ENCODE results near the gene SLC15A3.

SLC15A3 gene

DNA sequence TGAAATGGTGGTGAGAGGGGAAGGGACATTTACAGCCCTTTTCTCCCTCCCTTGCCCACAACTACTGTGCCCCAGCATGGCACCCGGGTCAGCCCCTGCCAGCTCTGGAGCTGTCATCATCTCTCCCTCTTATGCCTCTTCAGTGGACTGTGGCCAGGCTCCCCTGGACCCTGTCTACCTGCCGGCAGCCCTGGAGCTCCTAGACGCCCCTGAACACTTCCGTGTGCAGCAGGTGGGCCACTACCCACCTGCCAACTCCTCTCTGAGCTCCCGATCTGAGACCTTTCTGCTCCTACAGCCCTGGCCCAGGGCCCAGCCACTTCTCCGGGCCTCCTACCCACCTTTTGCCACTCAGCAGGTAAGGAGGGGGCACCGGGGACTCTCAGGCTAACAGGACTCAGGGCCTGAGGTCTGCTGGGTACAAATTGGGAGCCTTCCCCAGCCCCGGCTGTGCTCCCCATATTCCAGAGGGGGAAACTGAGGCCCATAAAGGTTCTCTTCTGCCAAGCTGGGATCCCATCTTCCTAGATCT, 24.8 kb downstream of the SLC15A3 start:
- no peak for DNase-seq

DNA sequence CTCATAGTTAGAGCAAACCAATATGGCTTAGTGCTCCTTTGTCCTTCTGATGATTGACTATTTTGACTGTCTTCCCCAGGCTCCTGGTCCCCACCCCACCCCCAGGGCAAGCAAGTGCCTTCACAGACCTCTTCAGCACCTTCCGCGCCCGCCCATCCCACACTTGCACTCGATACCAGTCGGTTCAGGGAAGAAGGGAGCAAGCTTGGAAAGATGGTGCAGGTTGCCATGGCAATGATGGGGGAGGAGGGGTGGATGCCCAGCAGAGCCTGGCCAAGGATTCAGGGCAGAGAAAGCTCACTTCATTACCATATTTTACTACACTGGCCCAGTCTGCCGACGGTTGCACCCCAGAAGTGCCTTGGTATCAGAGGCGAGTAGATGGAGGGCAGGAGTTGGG, 25.5 kb downstream of the SLC15A3 start:
- no peak for DNase-seq

DNA sequence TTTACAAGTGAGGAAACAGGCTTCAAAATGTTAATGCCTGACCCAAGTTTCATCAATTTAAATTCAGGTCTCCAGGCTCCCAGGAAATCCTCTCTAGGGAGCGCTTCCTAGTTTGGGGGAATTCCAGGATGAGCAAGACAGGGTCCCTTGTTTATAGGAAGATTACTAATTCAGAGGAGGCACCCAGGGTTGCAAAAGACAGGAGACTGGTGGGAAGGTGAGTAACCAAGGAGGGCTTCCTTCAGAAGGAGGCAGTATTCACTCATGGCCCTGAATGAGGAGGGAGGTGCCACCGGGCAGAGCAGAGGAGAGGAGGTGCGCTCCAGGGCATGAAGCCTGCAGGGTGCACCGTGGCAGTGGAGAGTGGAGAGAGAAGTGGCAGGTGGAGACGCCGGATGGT, 26.1 kb downstream of the SLC15A3 start:
- peak; percentile 88 for DNase-seq

DNA sequence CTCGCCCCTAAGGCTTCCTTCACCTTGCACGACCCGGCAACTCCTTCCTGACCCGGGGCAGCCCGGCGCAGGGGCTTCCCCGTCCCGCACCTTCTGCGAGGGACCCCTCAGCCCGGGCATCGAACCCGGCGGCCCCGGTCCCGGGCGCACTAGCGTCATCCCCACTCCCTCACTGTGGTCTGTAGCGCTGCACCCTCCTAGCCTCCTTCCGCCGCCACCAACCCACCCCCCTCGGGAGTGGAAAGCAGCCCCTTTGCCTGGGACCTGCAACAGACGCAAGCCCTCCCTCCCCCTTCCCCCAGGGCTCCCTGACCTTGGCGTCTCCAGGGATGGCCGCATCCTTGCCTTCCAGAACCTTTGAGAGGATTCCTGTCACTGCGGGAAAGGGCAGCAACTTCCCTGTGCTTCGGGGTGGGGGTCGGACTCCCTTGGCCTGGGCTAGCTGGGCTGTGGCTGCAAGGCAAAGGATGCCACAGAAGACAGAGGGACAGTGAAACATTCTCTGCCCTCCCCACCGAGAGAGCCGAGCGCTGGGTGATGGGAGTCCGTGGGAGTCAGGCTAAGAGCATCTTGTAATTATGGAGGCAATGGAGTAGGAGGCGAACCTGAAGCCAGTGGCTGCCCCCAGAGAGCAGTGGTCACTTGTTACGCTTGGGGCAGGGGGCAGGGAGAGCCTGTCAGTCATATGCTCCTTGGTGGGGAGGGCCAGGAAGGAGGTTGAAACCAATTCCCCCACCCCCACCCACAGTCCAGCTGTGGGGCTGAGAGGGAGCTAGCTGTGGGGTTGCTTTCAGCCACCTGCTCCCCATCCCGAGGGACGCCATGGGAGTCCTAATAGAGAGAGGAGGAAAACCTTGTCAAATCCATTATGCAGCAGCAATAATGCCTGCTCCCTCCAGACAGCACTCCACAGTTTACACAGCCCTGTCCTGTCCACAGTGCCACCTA, 26.8 kb downstream of the SLC15A3 start:
- peak; percentile 74 for DNase-seq

DNA sequence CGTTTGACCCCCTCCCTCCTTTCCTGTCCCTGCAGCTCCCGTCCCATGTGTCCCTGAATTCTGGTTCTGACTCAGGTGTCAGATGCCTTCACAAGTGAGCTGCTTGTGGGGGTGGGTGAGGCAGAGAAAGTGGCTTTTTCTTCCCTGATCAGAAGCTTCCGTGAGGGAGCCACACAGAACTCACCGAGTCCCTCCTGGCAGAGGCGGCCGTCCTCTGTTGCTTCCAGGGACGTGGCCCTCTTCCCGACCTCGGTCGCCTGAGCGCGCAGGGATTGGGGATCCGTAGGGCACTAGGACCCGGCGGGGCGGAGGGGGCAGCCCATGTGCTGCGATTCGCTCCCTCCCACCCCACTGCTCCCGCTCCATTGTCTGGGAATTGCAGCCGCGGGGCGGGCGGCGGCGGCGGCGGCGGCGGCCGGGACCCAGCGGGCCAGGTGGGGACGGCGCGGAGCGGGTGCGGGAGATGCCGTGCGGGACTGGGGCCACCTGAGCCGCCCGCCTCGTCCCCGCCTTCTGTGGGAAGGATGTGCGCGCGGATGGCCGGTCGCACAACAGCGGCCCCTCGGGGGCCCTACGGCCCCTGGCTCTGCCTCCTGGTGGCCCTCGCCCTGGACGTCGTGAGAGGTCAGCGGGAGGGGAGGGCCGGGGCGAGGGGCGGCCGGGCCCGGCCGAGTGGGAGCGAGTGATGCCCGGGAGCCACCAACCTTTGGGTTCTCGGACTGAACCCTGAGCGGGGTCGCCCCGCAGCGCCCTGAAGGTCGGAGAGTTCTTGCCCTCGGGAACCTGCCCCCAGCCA, 27.7 kb downstream of the SLC15A3 start, which contains the start of gene TMEM132A:
Gene TMEM132A, plus strand, starts transcription at position 351 of the 796 bp plus-strand sequence. Its CDS starts 174 bp downstream, at position 525.
- DNase-seq: peak; percentile 100

DNA sequence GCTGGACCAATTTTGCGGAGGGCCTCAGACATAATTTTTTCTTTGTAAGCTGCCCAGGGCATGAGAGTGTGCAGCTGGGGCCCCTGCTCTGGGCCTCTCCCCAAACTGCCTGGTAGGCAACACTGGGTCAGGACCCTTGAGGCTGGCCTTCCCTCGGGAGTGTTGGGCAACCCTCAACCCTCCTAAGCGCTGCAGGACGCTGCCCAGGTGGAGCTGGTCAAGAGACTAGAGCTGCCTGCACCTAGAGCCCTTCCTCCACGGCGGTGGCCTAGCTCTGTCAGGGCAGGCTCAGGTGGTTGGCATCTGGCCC, 28.2 kb downstream of the SLC15A3 start:
- no peak for DNase-seq

DNA sequence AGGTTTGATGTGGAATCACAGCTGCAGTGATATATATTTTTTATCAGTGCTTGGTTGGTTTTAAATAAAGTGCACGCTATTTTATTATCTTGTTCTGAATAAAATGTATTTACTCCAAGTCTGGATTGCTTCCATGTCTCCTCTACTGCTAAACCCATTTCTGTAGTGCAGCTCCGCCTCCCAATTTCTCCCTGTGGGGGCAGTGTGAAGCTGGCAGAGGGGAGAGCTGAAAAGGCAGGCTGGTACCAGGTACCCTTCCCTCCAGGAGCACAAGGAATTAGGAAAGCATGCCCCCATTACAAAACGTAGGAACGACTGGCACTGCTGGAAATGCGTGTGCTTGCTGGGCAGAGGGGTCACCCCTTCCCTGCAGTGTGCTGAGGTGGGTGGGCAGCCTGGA, 28.6 kb downstream of the SLC15A3 start:
- peak; percentile 85 for DNase-seq

DNA sequence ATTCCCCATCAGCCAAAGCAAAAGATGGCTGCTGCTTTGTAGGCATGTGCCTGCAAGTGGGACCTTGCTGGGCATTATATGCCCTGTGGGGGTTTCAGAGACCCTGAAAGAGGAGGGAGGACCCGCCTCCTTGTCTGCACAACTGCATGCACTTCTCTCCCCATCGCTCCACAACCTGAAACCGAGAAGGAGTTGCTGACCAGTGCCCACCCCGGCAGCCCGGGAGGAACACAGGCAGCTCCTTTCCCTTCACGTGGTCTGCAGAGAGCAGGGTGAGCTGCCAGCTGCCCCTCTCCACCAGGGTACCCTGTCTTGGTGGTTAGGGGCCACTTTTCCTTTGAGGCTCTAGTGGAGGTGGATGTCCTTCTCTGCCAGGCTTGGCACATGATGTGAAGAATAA, 29.1 kb downstream of the SLC15A3 start:
- DNase-seq: no peak

DNA sequence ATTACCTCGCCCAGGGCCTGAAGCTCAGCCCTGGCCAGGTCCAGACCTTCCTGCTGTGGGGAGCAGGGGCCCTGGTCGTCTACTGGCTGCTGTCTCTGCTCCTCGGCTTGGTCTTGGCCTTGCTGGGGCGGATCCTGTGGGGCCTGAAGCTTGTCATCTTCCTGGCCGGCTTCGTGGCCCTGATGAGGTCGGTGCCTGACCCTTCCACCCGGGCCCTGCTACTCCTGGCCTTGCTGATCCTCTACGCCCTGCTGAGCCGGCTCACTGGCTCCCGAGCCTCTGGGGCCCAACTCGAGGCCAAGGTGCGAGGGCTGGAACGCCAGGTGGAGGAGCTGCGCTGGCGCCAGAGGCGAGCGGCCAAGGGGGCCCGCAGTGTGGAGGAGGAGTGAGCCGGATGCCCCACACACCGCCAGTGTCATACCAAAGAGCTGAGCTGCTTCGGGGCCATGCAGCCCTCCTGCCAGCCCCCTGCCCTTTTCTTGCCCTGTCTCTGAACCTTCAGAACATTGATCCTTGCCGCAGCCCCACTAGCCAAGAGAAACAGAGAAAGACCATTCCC, 30.1 kb downstream of the SLC15A3 start:
- DNase-seq: no peak

DNA sequence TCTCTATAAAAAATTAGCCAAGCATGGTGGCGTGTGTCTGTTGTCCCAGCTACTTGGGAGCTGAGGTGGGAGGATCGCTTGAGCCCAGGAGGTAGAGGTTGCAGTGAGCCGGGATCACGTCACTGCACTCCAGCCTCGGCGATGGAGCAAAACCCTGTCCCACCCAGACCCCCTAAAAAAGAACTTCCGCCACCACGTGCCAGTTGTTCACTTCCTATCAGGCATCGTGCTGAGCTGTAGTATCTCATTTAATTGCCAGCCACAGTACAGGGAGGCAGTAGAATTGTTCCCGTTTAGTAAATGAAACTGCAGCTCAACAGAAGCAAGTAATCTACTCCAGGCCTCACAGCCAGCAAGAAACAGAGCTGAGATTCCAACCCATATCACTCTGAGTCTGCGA, 30.7 kb downstream of the SLC15A3 start:
- no peak for DNase-seq

DNA sequence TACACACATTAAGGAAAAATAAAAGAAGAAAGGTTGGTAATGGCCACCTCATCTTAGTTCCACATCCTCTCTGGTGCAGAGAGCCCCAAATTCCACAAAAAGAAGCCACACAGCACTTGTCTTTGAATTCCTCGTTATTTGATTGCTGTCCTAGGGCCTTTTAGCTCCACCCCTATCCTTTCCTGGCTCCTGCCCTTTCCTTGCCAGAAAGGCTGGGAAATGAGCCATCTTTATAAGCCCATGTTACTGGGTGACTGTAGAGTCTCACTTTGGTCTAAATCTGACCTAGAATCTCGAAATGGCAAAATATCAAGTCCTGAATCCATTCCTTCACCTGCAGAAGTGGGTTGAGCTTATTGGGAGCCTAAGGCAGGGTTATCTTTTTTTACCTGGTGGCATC, 32.0 kb downstream of the SLC15A3 start:
- DNase-seq: no peak

DNA sequence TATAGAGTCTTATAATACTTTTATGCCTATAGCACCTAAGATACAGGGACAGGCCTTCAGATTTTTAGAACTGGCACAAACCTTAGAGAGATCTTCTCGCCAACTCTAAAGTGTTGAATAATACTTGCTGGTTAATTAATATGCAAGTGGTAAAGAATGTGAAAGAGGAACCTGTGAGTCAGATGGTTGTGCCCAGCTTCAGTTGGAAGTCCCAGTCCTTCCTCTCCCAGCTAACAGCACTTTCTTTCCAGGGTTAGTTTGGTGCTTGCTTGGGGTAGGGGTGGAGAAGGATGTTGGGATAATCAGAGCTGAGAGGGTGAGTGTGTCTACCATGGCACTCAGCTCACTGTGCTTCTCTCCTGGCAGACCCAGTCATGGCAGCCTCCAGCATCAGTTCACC, 32.7 kb downstream of the SLC15A3 start:
- no peak for DNase-seq

DNA sequence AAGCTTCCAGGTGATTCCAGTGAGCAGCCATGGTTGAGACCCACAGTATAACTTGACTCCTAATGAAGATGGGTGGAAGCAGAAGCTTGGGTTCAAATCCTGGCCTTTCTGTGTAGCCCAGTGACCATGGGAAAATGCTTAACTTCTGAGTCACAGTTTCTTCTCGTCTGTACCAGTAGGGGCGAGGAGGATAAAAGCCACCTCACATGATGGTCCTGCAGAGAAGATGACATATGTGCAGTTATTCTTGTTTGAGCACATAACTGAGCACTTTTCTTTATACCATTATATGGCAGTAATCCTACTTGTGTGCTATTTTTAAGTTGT, 33.1 kb downstream of the SLC15A3 start:
- no peak for DNase-seq

DNA sequence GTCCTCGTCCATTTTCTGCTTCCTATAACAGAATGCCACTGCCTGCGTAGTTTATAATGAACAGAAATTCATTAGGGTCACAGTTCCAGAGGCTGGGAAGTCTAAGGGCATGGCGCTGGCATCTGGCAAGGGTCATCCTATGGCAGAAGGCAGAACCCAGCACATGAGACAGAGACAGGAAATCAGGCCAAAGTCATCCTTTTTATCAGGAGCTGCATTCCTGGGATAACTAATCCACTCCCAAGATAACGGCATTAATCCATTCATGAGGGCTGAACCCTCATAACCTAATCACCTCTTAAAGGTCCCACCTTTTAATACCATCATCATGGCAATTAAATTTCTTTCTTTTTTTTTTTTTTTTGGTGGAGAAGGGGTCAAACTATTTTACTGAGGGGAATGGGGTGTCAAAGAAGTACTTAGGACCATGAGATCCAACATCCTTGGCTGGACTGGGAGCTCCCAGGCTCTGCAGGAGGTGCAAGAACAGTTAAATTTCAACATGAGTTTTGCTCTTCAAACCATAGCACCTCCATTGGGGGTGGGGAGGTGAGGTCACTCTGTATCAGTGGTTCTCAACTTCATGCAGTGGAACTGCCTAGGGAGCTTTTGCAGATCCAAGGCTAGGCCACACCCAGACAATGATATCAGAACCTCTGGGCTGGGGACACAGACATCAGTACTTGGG, 33.6 kb downstream of the SLC15A3 start:
- no peak for DNase-seq

DNA sequence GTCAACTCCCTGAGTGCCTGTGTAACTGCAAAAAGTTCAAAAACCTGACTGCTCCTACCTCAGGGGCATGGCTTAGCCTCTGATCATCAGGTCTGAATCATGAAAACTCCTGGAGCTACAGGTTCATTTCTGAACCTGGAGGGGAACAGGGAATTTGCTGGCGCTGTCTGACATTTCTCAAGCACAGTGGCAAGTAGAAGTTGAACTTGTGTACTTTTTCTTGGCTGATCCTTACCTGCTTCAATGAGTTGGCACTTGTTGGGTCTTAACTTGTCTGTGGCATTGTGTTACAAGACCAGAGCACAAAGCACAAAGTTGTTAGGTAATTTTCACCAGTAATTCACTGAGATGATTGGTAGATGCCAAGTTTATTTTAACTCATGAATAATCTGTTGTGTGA, 34.7 kb downstream of the SLC15A3 start:
- no peak for DNase-seq

DNA sequence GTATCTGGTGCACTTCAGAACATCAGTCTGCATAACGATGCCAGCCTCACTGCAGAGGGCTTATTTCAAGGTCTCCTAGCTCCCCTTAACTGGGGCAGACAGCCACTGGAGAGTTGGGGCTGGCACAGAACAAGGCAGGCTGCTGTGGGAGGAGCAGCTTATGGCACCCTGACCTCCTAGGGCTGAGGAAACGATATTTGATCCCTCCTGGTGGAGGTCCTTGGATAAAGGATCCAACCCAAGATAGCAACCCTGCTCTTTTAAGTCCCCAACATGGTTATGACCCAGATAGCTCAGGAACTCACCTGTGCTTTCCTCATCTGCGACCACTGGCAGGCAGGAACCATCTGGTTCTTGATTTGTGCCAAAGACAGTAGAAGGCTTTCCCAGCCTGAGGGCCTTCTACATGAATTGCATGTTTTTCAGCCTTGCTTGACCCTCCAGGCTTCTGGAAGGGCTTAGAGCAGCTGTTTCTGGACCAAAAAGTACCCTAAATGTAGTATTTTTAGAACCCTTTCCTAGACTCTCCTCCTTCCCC, 35.2 kb downstream of the SLC15A3 start:
- no peak for DNase-seq

DNA sequence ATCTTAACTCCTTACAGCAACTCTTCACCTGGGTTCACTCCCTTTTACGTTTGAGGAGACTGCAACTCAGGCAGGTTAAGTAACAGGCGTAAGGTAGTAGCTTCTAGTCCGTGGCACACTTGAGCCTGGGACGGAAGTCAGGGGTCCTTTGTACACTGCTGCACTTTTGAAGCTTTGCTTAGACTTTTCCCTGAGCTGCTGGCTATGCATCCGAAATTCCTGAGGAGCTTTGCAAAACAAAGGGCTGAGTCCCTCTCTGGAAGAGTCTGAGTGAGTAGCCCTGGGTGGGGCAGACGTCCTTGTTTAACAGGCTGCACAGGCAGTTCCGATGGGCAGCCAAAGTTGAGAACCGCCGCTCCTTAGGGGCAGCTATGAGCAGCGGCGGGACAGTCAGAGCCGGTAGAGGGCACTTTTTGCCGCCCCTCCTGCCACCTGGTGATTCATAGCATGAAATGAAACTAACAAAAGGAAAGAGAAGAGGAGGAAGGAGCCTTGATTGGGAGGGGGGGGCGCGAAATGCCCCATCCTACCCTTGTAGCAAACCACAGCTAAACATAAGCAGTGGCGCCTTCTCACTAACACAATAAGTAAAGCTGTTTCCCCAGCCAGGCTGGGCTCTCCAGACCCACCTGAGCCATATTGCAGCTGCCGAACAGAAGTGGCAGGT, 36.6 kb downstream of the SLC15A3 start:
- peak; percentile 79 for DNase-seq

DNA sequence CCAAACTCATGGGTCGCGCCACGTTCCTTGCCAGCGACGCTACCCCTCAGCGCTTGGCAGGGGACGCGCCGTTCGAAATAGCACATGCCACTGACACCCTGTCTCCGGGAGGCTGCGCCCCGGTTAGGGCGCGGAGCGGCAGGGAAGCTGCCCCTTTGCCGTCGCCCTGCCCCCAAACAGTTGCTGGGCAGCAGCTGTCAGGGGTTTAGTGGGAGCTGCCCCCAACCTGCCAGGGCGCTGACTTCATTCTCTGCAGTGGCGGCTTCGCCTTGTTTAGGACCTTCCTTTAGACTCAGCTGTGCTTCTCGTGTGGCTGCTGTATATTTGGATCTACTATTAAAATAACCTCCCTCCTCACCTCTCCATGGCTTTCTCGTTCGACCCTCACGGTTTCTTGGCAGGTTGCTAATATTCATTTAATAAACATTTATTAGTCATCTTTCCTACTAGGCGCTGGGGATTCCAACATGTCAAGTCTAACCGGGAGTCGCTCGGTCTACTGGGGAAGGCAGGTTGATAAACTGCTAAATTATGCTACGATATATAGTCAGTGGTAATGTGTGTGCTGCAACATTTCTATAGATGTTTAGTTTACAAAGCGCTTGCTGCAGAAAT, 37.2 kb downstream of the SLC15A3 start:
- DNase-seq: no peak

DNA sequence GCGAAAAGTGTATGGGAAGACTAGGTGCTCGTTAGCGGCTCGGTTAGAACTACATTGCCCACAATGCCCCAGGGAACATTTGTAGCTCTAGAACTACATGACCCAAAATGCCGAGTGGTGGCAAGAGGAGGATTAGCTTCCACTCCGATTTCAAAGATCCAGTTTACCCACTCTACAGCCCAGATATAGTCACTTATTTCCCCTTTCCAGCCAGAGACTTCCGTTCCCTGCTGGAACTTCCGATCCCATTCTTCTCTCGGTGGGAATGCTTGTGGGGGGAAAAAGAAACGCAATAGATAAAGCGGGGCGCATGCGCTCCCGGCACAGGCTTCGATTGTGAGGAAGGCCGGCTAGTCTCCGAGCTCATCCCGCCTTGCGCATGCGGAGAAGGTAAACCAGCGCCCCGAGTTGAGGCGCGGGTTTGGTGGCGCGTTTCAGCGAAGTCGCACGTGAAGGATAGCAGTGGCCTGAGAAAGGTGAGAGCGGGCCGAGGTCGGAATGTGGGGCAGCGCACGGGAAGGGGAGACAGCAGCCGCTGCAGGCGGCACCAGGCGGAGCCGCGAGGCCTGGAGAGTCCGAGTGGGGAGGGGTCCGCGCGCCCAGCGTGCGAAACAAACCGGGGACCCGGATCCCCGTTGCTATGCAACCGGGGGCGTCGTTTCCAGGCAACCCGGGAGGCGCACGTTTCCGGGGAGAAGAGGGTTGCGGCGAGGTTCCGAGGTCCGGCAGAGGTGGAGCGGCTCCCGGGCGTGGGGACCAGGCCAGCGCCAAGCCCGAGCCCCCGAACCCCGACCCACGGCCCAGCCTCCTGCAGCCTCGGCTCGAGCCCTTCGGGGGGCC, 38.0 kb downstream of the SLC15A3 start, which contains the start of gene TMEM109:
Gene TMEM109, plus strand, starts transcription at position 366 of the 840 bp plus-strand sequence. CDS start 5,536 bp downstream, outside the sequence.
- peak; percentile 86 for DNase-seq

DNA sequence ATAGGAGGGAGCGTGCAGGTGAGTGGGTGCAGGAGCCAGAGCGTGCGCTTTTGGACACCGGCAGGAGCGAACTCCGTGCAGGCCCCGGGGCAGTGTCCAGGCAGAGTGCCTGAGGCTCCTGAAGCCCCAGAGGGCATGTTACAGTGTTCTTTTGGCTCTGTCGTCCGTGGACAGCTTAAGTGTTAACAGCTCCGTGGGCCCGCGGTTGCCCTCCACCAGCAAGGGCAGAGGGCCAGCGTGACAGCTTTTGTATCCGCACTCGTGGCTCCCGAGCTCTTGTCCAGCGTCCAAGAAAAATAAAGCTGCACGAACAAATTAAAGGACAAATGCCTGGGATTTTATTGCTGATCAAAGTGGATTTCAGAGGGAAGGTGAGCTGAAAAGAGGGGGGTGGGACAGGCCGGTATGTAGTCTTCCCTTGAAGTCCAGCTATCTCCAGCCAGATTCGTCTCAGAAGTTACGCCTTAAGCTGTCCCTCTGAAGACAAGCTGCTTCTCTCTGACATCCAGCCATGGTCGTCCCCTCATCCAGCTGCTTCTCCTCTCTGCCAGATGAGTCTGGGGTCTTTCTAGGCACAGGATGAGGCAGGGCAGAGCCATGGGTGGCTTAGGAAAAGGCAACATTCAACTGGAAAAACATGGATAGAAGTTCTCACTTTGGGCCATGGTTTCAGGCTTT, 39.0 kb downstream of the SLC15A3 start:
- no peak for DNase-seq

All from 8988T (cell line).